Progenitor cell of endocrine pancreas (in vitro differentiated cells): ENCODE results near the gene ZBTB32. TPM values are rescaled to one million over a fixed set of nuclear protein-coding genes. Genes with fewer than 3 reads are reported as not detected.

ENCODE experiments used
- DNase-seq: peaks from one replicate; pipeline ENCODE4 v3.0.0; 2021; ENCODE audit warnings: low spot score; ENCODE audit not compliant: unreplicated experiment
- H3K27ac Mint-ChIP-seq: 2 replicates; pipeline ENCODE4 v1.8.0; 2021; ENCODE audit warnings: mild to moderate bottlenecking, moderate library complexity, mixed read lengths
- H3K27me3 Mint-ChIP-seq: 2 replicates; pipeline ENCODE4 v1.8.0; 2021; ENCODE audit warnings: mixed read lengths
- H3K36me3 Mint-ChIP-seq: 2 replicates; pipeline ENCODE4 v1.8.0; 2022; ENCODE audit warnings: mixed read lengths; ENCODE audit not compliant: insufficient read depth
- H3K4me1 Mint-ChIP-seq: 2 replicates; pipeline ENCODE4 v1.8.0; 2021; ENCODE audit warnings: low read depth, mixed read lengths
- H3K4me3 Mint-ChIP-seq: 2 replicates; pipeline ENCODE4 v1.8.0; 2021; ENCODE audit warnings: low read depth, mild to moderate bottlenecking, moderate library complexity, mixed read lengths
- H3K9me3 Mint-ChIP-seq: 2 replicates; pipeline ENCODE4 v1.8.0; 2021; ENCODE audit warnings: low read depth, mixed read lengths
- CTCF ChIP-seq: fragments of 200-600 bp; sonication (generic); IDR thresholded peaks from one replicate; pipeline ENCODE4 v1.5.0; 2021; ENCODE audit warnings: antibody characterized with exemption, mild to moderate bottlenecking; ENCODE audit not compliant: unreplicated experiment
- total RNA-seq: library from RNA; stranded (reverse); gene quantifications from 2 replicates; pipeline ENCODE4 v1.2.1, GENCODE V29; 2021

Gene ZBTB32
- total RNA-seq, 1 donor from 2014 or later = not detected

GRCh38 chr19:35661995-35662340 is 42.4 kb upstream of the ZBTB32 start:
- no peak overlapping the region for H3K27ac Mint-ChIP-seq
- H3K4me3 Mint-ChIP-seq = no peak overlapping the region
- no peaks in the 10 kb centered on the region for H3K27me3 Mint-ChIP-seq
- peaks cover 3% of the 10 kb centered on the region for H3K4me1 Mint-ChIP-seq
- TF ChIP-seq CTCF = no peak
- H3K36me3 Mint-ChIP-seq = peaks cover 28% of the 10 kb centered on the region
- DNase-seq = no peak
- no peaks in the 10 kb centered on the region for H3K9me3 Mint-ChIP-seq

GRCh38 chr19:35663981-35664380 is 40.4 kb upstream of the ZBTB32 start:
- H3K36me3 Mint-ChIP-seq = peaks cover 15% of the 10 kb centered on the region
- peaks cover 4% of the 10 kb centered on the region for H3K27me3 Mint-ChIP-seq
- H3K4me1 Mint-ChIP-seq = peaks cover 3% of the 10 kb centered on the region
- H3K27ac Mint-ChIP-seq = no peak overlapping the region
- H3K9me3 Mint-ChIP-seq = no peaks in the 10 kb centered on the region
- TF ChIP-seq CTCF = no peak
- H3K4me3 Mint-ChIP-seq = no peak overlapping the region
- DNase-seq = no peak

DNA sequence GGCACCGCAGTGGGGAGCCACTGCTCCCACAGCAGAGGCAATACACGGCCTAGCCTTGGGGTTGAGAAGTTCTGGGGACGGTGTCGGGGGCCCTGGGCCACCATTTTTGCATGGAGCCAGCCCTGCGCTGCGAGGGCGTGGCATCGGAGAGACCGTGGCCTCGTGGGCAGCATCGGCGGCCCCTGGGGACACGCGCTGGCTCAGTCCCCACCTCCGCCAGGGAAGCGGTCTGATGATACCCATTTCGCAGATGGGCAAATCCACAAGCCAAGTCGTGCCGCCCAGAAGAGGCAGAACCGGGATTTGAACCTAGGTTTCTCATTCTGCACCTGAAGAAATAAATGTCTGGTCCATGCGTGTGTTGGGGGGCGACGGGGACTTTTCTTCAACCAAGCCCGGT is 39.2 kb upstream of the ZBTB32 start:
- Mint-ChIP-seq H3K9me3 (no peaks in the 10 kb centered on the region), H3K27ac (no peak overlapping the region), H3K27me3 (peaks cover 16% of the 10 kb centered on the region), H3K36me3 (peaks cover 13% of the 10 kb centered on the region), H3K4me1 (peaks cover 3% of the 10 kb centered on the region), H3K4me3 (no peak overlapping the region)
- no peak for DNase-seq
- TF ChIP-seq CTCF = no peak

DNA sequence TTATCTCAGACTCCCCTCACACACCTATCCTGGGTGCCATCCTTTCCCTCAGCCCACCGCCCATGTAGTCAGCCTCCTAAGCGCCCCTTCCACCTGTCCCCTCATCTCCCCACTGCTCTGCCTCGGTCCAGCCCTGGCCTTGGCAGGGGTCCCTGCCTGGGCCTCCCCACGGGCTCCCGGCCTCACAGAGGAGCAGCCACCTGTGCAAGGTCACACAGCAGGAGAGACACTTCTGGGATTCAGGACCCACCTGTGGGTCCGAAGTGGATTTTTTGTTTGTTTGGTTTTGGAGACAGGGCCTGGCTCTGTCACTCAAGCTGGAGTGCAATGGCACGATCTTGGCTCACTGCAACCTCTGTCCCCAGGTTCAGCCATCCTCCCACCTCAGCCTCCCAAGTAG is 38.8 kb upstream of the ZBTB32 start:
- DNase-seq = no peak
- Mint-ChIP-seq H3K4me3 (no peak overlapping the region), H3K27me3 (peaks cover 16% of the 10 kb centered on the region), H3K36me3 (peaks cover 13% of the 10 kb centered on the region), H3K4me1 (peaks cover 3% of the 10 kb centered on the region), H3K27ac (no peak overlapping the region), H3K9me3 (no peaks in the 10 kb centered on the region)
- no peak for TF ChIP-seq CTCF

DNA sequence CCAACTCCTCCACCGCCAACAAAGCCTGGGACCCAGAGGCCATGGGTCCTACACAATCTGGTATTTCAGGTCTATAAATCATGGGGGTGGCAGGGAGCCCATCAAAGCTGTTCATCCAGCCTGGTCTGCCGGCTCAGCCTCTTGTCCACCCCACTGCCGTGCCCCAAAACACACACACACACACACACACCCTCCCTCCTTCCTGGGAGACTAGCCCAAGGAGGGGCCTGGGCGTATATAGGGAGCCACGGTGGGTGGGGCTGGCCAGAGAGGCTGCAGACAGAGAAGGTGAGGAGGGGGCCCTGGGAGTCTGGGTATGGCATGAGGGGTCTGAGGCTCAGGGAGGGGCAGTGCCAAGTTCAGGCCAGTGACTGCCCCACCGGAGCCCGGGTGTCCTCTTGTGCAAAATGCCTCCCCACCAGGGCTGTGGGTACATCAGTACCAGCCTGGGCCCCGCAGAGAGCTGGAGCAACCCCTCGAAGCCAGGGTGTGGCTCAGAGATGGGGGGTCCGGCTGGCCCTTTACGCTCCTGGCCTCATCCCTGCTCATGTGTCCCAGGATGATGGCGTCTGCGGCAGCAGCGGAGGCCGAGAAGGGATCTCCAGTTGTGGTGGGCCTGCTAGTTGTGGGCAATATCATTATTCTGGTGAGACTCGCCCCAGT is 38.0 kb upstream of the ZBTB32 start, which contains the start of gene UPK1A:
Gene UPK1A, plus strand, starts transcription at position 267 of the 663 bp plus-strand sequence. Its CDS starts 296 bp downstream, at position 563.
- peaks cover 11% of the 10 kb centered on the region for H3K36me3 Mint-ChIP-seq
- H3K4me1 Mint-ChIP-seq = peaks cover 3% of the 10 kb centered on the region
- TF ChIP-seq CTCF = no peak
- no peak within 1 kb of the TSS for H3K4me3 Mint-ChIP-seq
- DNase-seq = no peak
- no peak within 1 kb of the TSS for H3K27ac Mint-ChIP-seq
- H3K27me3 Mint-ChIP-seq = peaks cover 21% of the 10 kb centered on the region
- H3K9me3 Mint-ChIP-seq = no peaks in the 10 kb centered on the region
